Suprapubic skin (tissue), 4 donors: ENCODE data around the gene SEL1L3. TPM values are rescaled to one million over a fixed set of nuclear protein-coding genes. Genes with fewer than 3 reads are reported as not detected.

Experiments
- DNase-seq, 2 donors: peaks; one replicate each; pipeline ENCODE4 v3.0.0-alpha.2; 2019; ENCODE audit warnings: low spot score in 2 of 2
- H3K27ac ChIP-seq: fragments of 200-600 bp; sonication (generic); one replicate; pipeline ENCODE4 v1.5.1; 2019
- H3K27me3 ChIP-seq: fragments of 200-600 bp; sonication (generic); one replicate; pipeline ENCODE4 v1.5.1; 2019
- H3K36me3 ChIP-seq: fragments of 200-600 bp; sonication (generic); one replicate; pipeline ENCODE4 v1.5.1; 2019
- H3K4me1 ChIP-seq: fragments of 200-600 bp; sonication (generic); one replicate; pipeline ENCODE4 v1.5.1; 2019
- H3K4me3 ChIP-seq: fragments of 200-600 bp; sonication (generic); one replicate; pipeline ENCODE4 v1.5.1; 2019; ENCODE audit warnings: mild to moderate bottlenecking
- H3K9me3 ChIP-seq: fragments of 200-600 bp; sonication (generic); one replicate; pipeline ENCODE4 v1.5.1; 2019
- CTCF ChIP-seq, 2 donors: fragments of 200-600 bp in 1 of 2; fragments of 450-650 bp in 1 of 2; sonication (generic) in 1 of 2; IDR thresholded peaks; one replicate each; pipeline ENCODE4 v1.5.1; 2016 to 2019; ENCODE audit warnings: antibody characterized with exemption in 2 of 2, mild to moderate bottlenecking in 1 of 2, moderate library complexity in 1 of 2
- EP300 ChIP-seq: sonication (generic); formaldehyde crosslinking; IDR thresholded peaks from one replicate; pipeline ENCODE4 v1.6.1; 2017; ENCODE audit warnings: antibody characterized with exemption
- POLR2A ChIP-seq, 2 donors: fragments of 450-650 bp; IDR thresholded peaks; one replicate each; pipeline ENCODE4 v1.6.1; 2017; ENCODE audit warnings: antibody characterized with exemption in 2 of 2, mild to moderate bottlenecking in 2 of 2, moderate library complexity in 2 of 2
- POLR2AphosphoS5 ChIP-seq, 3 donors: sonication (generic); formaldehyde crosslinking; IDR thresholded peaks; one replicate each; pipeline ENCODE4 v1.6.1; 2017; ENCODE audit warnings: antibody characterized with exemption in 3 of 3
- WGBS: methylation state at CpG from one replicate; pipeline ENCODE4 v1.1.5; 2018; 5-methylcytosine and 5-hydroxymethylcytosine counted together
- total RNA-seq, 4 donors: library from RNA; depleted of rRNA; stranded (reverse); fragments of >200 nt; gene quantifications; one replicate each; pipeline ENCODE4 v1.1.0, GENCODE V29; 2016

Gene SEL1L3
- total RNA-seq, 4 donors from 2014 or later: 5.5 to 16.0 (median 12.3) TPM

DNA sequence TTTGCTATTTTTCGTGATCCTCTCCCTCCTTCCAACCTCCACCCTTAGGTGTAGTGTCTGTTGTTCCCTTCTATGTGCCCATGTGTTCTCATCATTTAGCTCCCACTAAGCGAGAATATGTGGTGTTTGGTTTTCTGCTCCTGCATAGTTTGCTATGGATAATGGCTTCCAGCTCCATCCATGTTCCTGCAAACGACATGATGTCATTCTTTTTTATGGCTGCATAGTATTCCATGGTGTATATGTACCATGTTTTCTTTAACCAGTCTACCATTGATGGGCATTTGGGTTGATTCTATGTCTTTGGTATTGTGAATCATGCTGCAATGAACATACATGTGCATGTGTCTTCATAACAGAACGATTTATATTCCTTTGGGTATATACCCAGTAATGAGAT is 102.7 kb downstream of the SEL1L3 start:
- TF ChIP-seq POLR2A (IDR thresholded peaks at IDR 0.05) (no peak), EP300 (no peak)
- WGBS: 96% methylated on average over 4 of the region's 4 CpGs
- Histone ChIP-seq H3K27ac (no peak overlapping the region), H3K27me3 (no peaks in the 10 kb centered on the region), H3K4me3 (no peak overlapping the region), H3K9me3 (no peaks in the 10 kb centered on the region), H3K4me1 (no peaks in the 10 kb centered on the region), H3K36me3 (no peaks in the 10 kb centered on the region)
- no peak for DNase-seq

DNA sequence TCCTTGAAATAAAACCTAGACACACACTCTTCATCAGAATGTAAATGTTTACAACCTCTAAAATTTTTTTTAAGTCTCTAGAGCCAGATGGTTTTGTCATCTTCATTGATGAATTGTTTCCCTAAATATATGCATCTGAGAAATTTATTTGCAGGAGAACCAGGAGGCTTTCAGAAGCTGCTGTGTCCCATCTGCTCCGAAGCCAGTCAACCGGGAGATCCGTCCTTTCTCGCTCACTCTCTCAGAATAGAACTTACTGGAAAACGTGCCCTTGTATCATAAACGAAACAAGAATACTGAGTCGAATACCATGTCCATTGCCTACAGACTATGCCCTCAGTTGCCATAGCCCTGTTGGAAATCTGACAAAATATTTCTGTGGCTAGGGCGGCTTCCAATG is 103.7 kb downstream of the SEL1L3 start:
- H3K36me3 ChIP-seq: no peaks in the 10 kb centered on the region
- no peaks in the 10 kb centered on the region for H3K9me3 ChIP-seq
- no peak for DNase-seq
- H3K27ac ChIP-seq: no peak overlapping the region
- H3K27me3 ChIP-seq: no peaks in the 10 kb centered on the region
- H3K4me1 ChIP-seq: no peaks in the 10 kb centered on the region
- no peak overlapping the region for H3K4me3 ChIP-seq
- 78% methylated on average over 8 of the region's 8 CpGs for WGBS
- TF ChIP-seq CTCF (IDR thresholded peaks at IDR 0.05): no peak

DNA sequence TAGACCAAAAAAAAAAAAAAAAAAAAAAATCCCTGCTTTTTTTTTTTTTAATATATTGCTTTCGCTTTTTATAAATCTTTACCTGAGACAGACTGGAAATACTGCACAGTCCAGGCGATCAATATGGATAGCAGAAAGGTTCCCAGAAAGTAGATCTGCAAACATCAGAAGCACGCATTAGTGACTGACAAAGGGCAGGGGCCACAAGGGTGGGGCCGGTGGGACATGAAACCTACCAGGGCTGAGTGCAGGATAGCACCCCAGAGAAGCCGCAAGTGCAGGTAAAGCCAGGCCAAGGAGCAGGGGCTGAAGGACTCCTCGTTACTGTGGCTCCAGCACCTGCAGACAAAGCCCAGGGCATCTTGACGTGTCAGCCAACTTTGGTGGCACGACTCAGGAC is 105.3 kb downstream of the SEL1L3 start:
- Histone ChIP-seq H3K36me3 (no peaks in the 10 kb centered on the region), H3K4me3 (no peak overlapping the region), H3K27ac (no peak overlapping the region), H3K27me3 (no peaks in the 10 kb centered on the region), H3K4me1 (no peaks in the 10 kb centered on the region), H3K9me3 (no peaks in the 10 kb centered on the region)
- TF ChIP-seq POLR2A (IDR thresholded peaks at IDR 0.05) (no peak), POLR2AphosphoS5 (IDR thresholded peaks at IDR 0.05) (no peak), CTCF (IDR thresholded peaks at IDR 0.05) (no peak), EP300 (no peak)
- no peak for DNase-seq
- WGBS: 91% methylated on average over 8 of the region's 8 CpGs

DNA sequence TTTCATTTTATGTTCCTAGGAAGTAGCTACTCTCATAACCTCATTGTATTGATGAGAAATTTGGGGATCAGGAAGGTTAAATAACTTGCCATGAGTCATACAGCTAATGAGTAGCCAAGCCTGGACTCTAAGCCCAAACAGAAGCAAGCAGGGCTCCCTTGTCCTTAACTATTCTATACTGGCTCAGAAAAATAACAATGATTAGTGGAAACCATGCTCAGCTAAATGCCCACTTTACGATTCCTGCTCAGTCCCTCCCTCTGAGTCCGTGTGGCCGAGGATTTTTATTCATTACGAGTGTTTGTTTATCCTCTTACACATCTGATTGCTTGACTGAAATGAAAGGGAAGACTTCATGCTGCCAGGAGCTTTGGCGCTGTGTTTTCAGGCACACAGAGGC is 106.3 kb downstream of the SEL1L3 start:
- H3K27me3 ChIP-seq: no peaks in the 10 kb centered on the region
- no peaks in the 10 kb centered on the region for H3K9me3 ChIP-seq
- DNase-seq: no peak
- TF ChIP-seq CTCF (IDR thresholded peaks at IDR 0.05) (no peak), EP300 (no peak), POLR2AphosphoS5 (IDR thresholded peaks at IDR 0.05) (no peak), POLR2A (IDR thresholded peaks at IDR 0.05) (no peak)
- H3K36me3 ChIP-seq: no peaks in the 10 kb centered on the region
- H3K27ac ChIP-seq: no peak overlapping the region
- H3K4me1 ChIP-seq: no peaks in the 10 kb centered on the region
- 78% methylated on average over 5 of the region's 5 CpGs for WGBS
- no peak overlapping the region for H3K4me3 ChIP-seq

- H3K27me3 ChIP-seq: no peaks in the 10 kb centered on the region
- no peak for DNase-seq
- H3K4me3 ChIP-seq: no peak overlapping the region
- H3K4me1 ChIP-seq: no peaks in the 10 kb centered on the region
- H3K36me3 ChIP-seq: no peaks in the 10 kb centered on the region
- no peak overlapping the region for H3K27ac ChIP-seq
- TF ChIP-seq POLR2AphosphoS5 (IDR thresholded peaks at IDR 0.05) (no peak), POLR2A (IDR thresholded peaks at IDR 0.05) (no peak), EP300 (no peak), CTCF (IDR thresholded peaks at IDR 0.05) (no peak)
- 89% methylated on average over 9 of the region's 9 CpGs for WGBS
- H3K9me3 ChIP-seq: no peaks in the 10 kb centered on the region
Observed at GRCh38 chr4:25755911-25756310, 106.9 kb downstream of the SEL1L3 start.

GRCh38 chr4:25753239-25753638 is 109.5 kb downstream of the SEL1L3 start:
- Histone ChIP-seq H3K27ac (no peak overlapping the region), H3K27me3 (no peaks in the 10 kb centered on the region), H3K4me1 (no peaks in the 10 kb centered on the region), H3K36me3 (no peaks in the 10 kb centered on the region), H3K4me3 (no peak overlapping the region), H3K9me3 (no peaks in the 10 kb centered on the region)
- 98% methylated on average over 5 of the region's 5 CpGs for WGBS
- DNase-seq: no peak
- TF ChIP-seq POLR2A (IDR thresholded peaks at IDR 0.05) (no peak), CTCF (IDR thresholded peaks at IDR 0.05) (no peak), EP300 (no peak), POLR2AphosphoS5 (IDR thresholded peaks at IDR 0.05) (no peak)
